GM12878 (cell line): ENCODE measurements around the gene NUP93.

Source experiments
- CTCF ChIP-seq, 3 experiments: IDR thresholded peaks in 2 of 3; conservative IDR thresholded peaks in 1 of 3; 2 replicates each; pipeline ENCODE4 v1.5.1; 2011; ENCODE audit warnings: low read depth in 3 of 3, low read length in 3 of 3, mild to moderate bottlenecking in 3 of 3, control low read depth in 2 of 3, moderate library complexity in 2 of 3, inconsistent platforms in 1 of 3, mixed read lengths in 1 of 3; ENCODE audit not compliant: control insufficient read depth in 2 of 3, insufficient read depth in 1 of 3; ENCODE audit errors: extremely low read depth in 1 of 3
- EGR1 ChIP-seq, 2 experiments: IDR thresholded peaks; 1 replicate in 1 of 2; 2 replicates in 1 of 2; pipeline ENCODE4 v1.6.1; 2011 to 2012; ENCODE audit warnings: low read depth in 2 of 2, low read length in 2 of 2, borderline replicate concordance in 1 of 2, mild to moderate bottlenecking in 1 of 2, moderate library complexity in 1 of 2
- GABPA ChIP-seq: IDR thresholded peaks from 2 replicates; pipeline ENCODE4 v1.6.1; 2014; ENCODE audit warnings: antibody characterized with exemption, low read depth, mild to moderate bottlenecking, inconsistent platforms
- POLR2A ChIP-seq: IDR thresholded peaks from 2 replicates; pipeline ENCODE4 v1.6.1; 2011; ENCODE audit warnings: low read depth, mild to moderate bottlenecking, low read length
- POLR2AphosphoS5 ChIP-seq: IDR thresholded peaks from 2 replicates; pipeline ENCODE4 v1.6.1; 2011; ENCODE audit warnings: mild to moderate bottlenecking, low read length, inconsistent platforms
- RFX5 ChIP-seq: IDR thresholded peaks from 2 replicates; pipeline ENCODE4 v1.6.1; 2011; ENCODE audit warnings: low read depth, low read length, improper control_type of control experiment
- SMC3 ChIP-seq: IDR thresholded peaks from 2 replicates; pipeline ENCODE4 v1.6.1; 2011; ENCODE audit warnings: low read length, improper control_type of control experiment, borderline replicate concordance
- SP1 ChIP-seq: IDR thresholded peaks from one replicate; pipeline ENCODE4 v1.6.1; 2011; ENCODE audit warnings: low read depth, low read length
- TAF1 ChIP-seq: IDR thresholded peaks from 2 replicates; pipeline ENCODE4 v1.6.1; 2011; ENCODE audit warnings: mild to moderate bottlenecking, low read depth, low read length, borderline replicate concordance
- TARDBP ChIP-seq: IDR thresholded peaks from 2 replicates; pipeline ENCODE4 v1.6.1; 2016; ENCODE audit warnings: borderline replicate concordance
- TF ChIP-seq, protein P1 (sequence below): fragments of 450-650 bp; IDR thresholded peaks from 2 replicates; pipeline ENCODE4 v1.6.1; 2016; ENCODE audit warnings: mild to moderate bottlenecking, moderate library complexity, borderline replicate concordance

GRCh38 chr16:56779906-56780305 lies 50.0 kb downstream of the NUP93 start:
- TF ChIP-seq SP1 = no peak
- no peak for TF ChIP-seq TARDBP
- no peak for TF ChIP-seq POLR2AphosphoS5
- no peak for TF ChIP-seq GABPA
- no peak for TF ChIP-seq POLR2A
- no peak for TF ChIP-seq CTCF (IDR thresholded peaks at IDR 0.05 in 2 of 3, conservative IDR thresholded peaks at IDR 0.05 in 1 of 3; ENCODE audit: control insufficient read depth in 2 of 3, extremely low read depth in 1 of 3, insufficient read depth in 1 of 3, low read depth in 3 of 3, low read length in 3 of 3)
- TF ChIP-seq SMC3 = no peak
- no peak for TF ChIP-seq EGR1 (IDR thresholded peaks at IDR 0.05; ENCODE audit: borderline replicate concordance in 1 of 2, low read depth in 2 of 2, low read length in 2 of 2)
- TF ChIP-seq TAF1 = no peak
- no peak for TF ChIP-seq RFX5
- TF ChIP-seq, protein P1, sequence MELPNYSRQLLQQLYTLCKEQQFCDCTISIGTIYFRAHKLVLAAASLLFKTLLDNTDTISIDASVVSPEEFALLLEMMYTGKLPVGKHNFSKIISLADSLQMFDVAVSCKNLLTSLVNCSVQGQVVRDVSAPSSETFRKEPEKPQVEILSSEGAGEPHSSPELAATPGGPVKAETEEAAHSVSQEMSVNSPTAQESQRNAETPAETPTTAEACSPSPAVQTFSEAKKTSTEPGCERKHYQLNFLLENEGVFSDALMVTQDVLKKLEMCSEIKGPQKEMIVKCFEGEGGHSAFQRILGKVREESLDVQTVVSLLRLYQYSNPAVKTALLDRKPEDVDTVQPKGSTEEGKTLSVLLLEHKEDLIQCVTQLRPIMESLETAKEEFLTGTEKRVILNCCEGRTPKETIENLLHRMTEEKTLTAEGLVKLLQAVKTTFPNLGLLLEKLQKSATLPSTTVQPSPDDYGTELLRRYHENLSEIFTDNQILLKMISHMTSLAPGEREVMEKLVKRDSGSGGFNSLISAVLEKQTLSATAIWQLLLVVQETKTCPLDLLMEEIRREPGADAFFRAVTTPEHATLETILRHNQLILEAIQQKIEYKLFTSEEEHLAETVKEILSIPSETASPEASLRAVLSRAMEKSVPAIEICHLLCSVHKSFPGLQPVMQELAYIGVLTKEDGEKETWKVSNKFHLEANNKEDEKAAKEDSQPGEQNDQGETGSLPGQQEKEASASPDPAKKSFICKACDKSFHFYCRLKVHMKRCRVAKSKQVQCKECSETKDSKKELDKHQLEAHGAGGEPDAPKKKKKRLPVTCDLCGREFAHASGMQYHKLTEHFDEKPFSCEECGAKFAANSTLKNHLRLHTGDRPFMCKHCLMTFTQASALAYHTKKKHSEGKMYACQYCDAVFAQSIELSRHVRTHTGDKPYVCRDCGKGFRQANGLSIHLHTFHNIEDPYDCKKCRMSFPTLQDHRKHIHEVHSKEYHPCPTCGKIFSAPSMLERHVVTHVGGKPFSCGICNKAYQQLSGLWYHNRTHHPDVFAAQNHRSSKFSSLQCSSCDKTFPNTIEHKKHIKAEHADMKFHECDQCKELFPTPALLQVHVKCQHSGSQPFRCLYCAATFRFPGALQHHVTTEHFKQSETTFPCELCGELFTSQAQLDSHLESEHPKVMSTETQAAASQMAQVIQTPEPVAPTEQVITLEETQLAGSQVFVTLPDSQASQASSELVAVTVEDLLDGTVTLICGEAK = no peak
